Bronchial epithelial cell (primary cell): Measurements from ENCODE around the gene ZSCAN1. TPM values are rescaled to one million over a fixed set of nuclear protein-coding genes. Genes with fewer than 3 reads are reported as not detected.
A peak's percentile ranks its signal among the peaks of the same experiment; 100 is the strongest.

ENCODE experiments used
- DNase-seq: peaks from one replicate; pipeline ENCODE4 v3.0.0-alpha.2; 2010; ENCODE audit warnings: low read depth
- FAIRE-seq: peaks from 2 replicates; lab custom pipeline; 2011; peaks lifted over from hg19 to GRCh38; lab: Jason Lieb, UNC
- H3K27me3 ChIP-seq: 2 replicates; pipeline ENCODE4 v1.5.1; 2011; ENCODE audit warnings: low read length; ENCODE audit not compliant: control insufficient read depth, insufficient read depth
- H3K36me3 ChIP-seq: 2 replicates; pipeline ENCODE4 v1.5.1; 2011; ENCODE audit warnings: low read length; ENCODE audit not compliant: control insufficient read depth, insufficient read depth
- H3K4me3 ChIP-seq: 2 replicates; pipeline ENCODE4 v1.5.1; 2011; ENCODE audit warnings: mild to moderate bottlenecking, low read depth, low read length, control low read depth
- total RNA-seq: library from RNA; depleted of rRNA; stranded (reverse); fragments of >200 nt; gene quantifications from 2 replicates; pipeline ENCODE4 v1.2.1, GENCODE V29; 2014
- TF ChIP-seq, protein P1 (sequence below): IDR thresholded peaks from 2 replicates; pipeline ENCODE4 v1.5.1; 2011; ENCODE audit warnings: mild to moderate bottlenecking, moderate library complexity, low read length, control low read depth, inconsistent platforms; ENCODE audit not compliant: insufficient read depth, severe bottlenecking

ZSCAN1 gene
- total RNA-seq, 1 donor from 2014 or later: under 0.01 TPM

GRCh38 chr19:58035863-58036262, 2.0 kb downstream of the ZSCAN1 start:
- peak; percentile 47 for FAIRE-seq
- no peaks in the 10 kb centered on the region for H3K27me3 ChIP-seq

GRCh38 chr19:58037927-58038687, 4.3 kb downstream of the ZSCAN1 start:
- DNase-seq (no peak), FAIRE-seq (no peak)
- H3K4me3 ChIP-seq: no peak overlapping the region

More at GRCh38 chr19:58035863-58036262, 2.0 kb downstream of the ZSCAN1 start:
- TF ChIP-seq, protein P1, sequence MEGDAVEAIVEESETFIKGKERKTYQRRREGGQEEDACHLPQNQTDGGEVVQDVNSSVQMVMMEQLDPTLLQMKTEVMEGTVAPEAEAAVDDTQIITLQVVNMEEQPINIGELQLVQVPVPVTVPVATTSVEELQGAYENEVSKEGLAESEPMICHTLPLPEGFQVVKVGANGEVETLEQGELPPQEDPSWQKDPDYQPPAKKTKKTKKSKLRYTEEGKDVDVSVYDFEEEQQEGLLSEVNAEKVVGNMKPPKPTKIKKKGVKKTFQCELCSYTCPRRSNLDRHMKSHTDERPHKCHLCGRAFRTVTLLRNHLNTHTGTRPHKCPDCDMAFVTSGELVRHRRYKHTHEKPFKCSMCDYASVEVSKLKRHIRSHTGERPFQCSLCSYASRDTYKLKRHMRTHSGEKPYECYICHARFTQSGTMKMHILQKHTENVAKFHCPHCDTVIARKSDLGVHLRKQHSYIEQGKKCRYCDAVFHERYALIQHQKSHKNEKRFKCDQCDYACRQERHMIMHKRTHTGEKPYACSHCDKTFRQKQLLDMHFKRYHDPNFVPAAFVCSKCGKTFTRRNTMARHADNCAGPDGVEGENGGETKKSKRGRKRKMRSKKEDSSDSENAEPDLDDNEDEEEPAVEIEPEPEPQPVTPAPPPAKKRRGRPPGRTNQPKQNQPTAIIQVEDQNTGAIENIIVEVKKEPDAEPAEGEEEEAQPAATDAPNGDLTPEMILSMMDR: no peak
- no peak for DNase-seq
- H3K4me3 ChIP-seq: no peak overlapping the region
- H3K36me3 ChIP-seq: no peaks in the 10 kb centered on the region

DNA sequence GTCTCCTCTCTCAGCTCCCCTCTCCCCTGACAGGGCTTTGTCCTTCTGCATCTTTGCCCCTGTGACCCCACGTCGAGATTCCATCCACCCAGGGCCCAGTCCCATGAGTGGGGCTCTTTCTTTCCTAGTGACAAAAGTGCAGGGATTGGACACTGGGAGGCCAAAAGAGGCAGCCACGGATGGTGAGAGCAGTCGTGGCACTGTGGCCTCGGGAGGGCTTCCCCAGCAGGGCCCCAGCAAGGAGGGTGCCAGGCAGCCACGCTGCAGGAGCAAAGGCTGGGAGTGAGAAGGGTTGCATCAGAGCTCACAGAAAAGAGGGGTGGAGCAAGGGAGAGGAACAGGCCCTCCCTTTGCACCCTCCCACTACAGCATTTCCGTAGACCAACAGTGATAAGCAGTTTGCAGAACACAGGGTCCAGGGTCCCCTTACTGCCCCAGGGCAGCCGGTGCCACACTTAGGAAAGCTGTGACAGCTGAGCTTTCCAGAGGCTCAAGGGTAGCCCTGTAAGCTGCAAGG, 4.9 kb downstream of the ZSCAN1 start:
- H3K27me3 ChIP-seq: no peaks in the 10 kb centered on the region

More at GRCh38 chr19:58037927-58038687, 4.3 kb downstream of the ZSCAN1 start:
- Histone ChIP-seq H3K27me3 (no peaks in the 10 kb centered on the region), H3K36me3 (no peaks in the 10 kb centered on the region)
- TF ChIP-seq, protein P1: no peak

GRCh38 chr19:58040751-58041525, 7.1 kb downstream of the ZSCAN1 start:
- no peak for FAIRE-seq
- Histone ChIP-seq H3K4me3 (no peak overlapping the region), H3K27me3 (no peaks in the 10 kb centered on the region), H3K36me3 (no peaks in the 10 kb centered on the region)
- DNase-seq: no peak
- TF ChIP-seq, protein P1: no peak

More for the DNA sequence above, 4.9 kb downstream of the ZSCAN1 start:
- H3K4me3 ChIP-seq: no peak overlapping the region
- DNase-seq (no peak), FAIRE-seq (no peak)
- TF ChIP-seq, protein P1: no peak
- H3K36me3 ChIP-seq: no peaks in the 10 kb centered on the region

DNA sequence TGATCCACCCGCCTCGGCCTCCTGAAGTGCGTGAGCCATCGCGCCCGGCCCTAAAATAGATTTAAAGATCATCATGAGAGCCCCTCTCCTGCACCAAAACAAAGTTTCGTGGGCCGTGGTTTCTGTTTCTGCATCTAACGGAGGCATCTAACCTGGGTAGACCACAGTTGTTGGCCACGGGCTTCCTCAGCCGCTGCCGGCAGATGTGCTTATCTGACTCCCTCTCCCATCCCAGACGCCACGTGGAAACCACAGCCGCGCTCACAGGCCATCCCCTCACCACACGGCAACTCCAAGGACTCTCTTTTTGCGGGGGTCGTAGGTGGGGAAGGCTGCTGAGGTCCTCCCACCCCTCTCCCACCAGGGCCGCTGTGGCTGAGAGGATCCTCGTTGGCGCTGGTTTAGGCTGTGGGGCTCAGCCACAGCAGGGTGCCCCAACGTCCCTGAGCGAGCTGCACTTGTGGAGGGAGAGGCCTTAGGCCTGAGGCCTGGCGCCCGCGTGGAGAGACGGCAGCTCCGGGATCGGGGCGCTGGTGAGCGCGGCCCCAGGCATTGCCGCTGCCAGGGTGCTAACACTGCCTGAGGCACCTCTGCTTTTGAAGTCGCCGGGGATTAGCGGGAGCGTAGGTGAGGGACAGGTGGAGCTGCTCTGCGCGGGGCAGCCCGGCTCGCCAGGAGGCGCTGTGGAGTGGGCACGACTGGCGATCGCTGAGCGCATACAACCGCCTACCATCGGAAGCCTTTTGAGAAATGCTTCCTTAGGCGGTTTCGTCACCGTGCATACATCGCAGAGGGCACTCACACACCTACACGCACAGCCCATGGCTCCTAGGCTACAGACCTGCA, 8.9 kb downstream of the ZSCAN1 start:
- no peak for FAIRE-seq
- TF ChIP-seq, protein P1: no peak
- DNase-seq: no peak
- Histone ChIP-seq H3K4me3 (no peak overlapping the region), H3K27me3 (no peaks in the 10 kb centered on the region), H3K36me3 (no peaks in the 10 kb centered on the region)
